SKM-1 treated with dmso at 0.1 percent for 144 hours (cell line): ENCODE results near the gene VDAC1.
"Not testable (repeated sequence)": the region's sequence is repeated elsewhere in the genome, so short reads cannot be mapped to it uniquely, and the experiment has no call there.

ENCODE experiments used
- DNase-seq: peaks from one replicate; lab custom pipeline; 2025; ENCODE audit not compliant: unreplicated experiment; lab: John Stamatoyannopoulos, UW

The VDAC1 gene

GRCh38 chr5:134004626-134005416 lies at the start of gene VDAC1:
TSS of gene VDAC1 (minus strand) at chr5:134004975. CDS start at chr5:133993012, 11,963 bp downstream.
- DNase-seq, result peak; percentile 84

- DNase-seq, result no peak
Measured at GRCh38 chr5:134053840-134054338, 49.1 kb upstream of the VDAC1 start.

GRCh38 chr5:134053314-134053839 lies 48.6 kb upstream of the VDAC1 start:
- no peak for DNase-seq

GRCh38 chr5:134051305-134051704 lies 46.5 kb upstream of the VDAC1 start:
- no peak for DNase-seq

GRCh38 chr5:134048864-134049263 lies 44.1 kb upstream of the VDAC1 start:
- no peak for DNase-seq

- DNase-seq, result no peak
Measured at GRCh38 chr5:134047687-134048056, 42.9 kb upstream of the VDAC1 start.

- no peak for DNase-seq
Measured at GRCh38 chr5:134046801-134047686, 42.3 kb upstream of the VDAC1 start.

GRCh38 chr5:134046330-134046729 lies 41.6 kb upstream of the VDAC1 start:
- DNase-seq, result no peak

- no peak for DNase-seq
Measured at GRCh38 chr5:134043793-134044792, 39.3 kb upstream of the VDAC1 start.

GRCh38 chr5:134041570-134042411 lies 37.0 kb upstream of the VDAC1 start:
- no peak for DNase-seq

- no peak for DNase-seq
Measured at GRCh38 chr5:134038138-134038537, 33.4 kb upstream of the VDAC1 start.

- no peak for DNase-seq
Measured at GRCh38 chr5:134037160-134037559, 32.4 kb upstream of the VDAC1 start.

- no peak for DNase-seq
Measured at GRCh38 chr5:134034326-134034725, 29.6 kb upstream of the VDAC1 start.

- not testable (repeated sequence) for DNase-seq
Measured at GRCh38 chr5:134030303-134030964, 25.7 kb upstream of the VDAC1 start.

GRCh38 chr5:134029156-134029555 lies 24.4 kb upstream of the VDAC1 start:
- DNase-seq, result no peak

GRCh38 chr5:134028496-134028895 lies 23.7 kb upstream of the VDAC1 start:
- DNase-seq, result no peak

GRCh38 chr5:134027288-134027615 lies 22.5 kb upstream of the VDAC1 start:
- no peak for DNase-seq

GRCh38 chr5:134026521-134027287 lies 21.9 kb upstream of the VDAC1 start:
- DNase-seq, result peak; percentile 47
